GM19043 (cell line): Measurements from ENCODE around the gene TMEM91.

Source experiments
- ATAC-seq: cut with Tn5 transposase; IDR thresholded peaks from one replicate; pipeline ENCODE4 v1.9.1; 2021; ENCODE audit warnings: low read depth; ENCODE audit not compliant: unreplicated experiment

Gene TMEM91

GRCh38 chr19:41427647-41428480 lies 51.5 kb downstream of the TMEM91 start:
- no peak for ATAC-seq

DNA sequence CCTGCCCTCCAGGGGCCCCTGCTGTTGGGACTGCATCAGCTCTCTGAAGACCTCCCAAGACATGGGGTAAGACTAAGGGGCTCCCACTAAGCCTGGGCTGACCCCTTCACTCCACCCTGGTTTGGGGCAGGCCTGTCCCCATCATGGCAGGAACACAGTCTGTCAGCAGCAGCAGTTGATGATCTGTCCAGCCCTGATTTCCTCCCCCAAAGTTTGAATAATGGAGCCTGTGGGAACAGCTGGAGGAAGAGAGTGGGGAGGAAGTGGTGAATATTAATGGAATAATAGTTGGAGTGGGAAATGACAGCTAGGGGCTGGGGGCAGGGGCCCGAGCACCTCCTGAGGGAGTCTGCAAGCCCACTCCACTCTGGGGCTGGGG lies 52.1 kb downstream of the TMEM91 start:
- no peak for ATAC-seq

DNA sequence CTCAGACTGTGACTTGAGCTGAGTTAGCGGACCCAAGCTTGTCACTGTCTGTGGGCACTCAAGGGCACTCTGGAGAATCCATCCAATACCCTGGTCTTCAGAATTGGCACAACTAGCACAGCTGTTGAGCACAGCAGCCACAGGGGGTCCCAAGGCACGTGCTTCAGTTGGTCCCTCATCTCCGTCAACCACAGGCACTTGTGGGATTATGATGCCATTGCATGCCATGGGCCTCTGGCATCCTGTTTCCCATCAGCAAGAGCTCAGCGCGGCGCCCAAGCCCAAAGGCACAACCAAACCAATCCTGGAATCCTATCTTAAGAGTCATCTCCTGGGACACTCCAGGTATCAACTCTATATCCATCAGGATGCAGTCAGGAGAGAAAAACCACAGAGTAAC lies 54.6 kb downstream of the TMEM91 start:
- ATAC-seq = no peak

DNA sequence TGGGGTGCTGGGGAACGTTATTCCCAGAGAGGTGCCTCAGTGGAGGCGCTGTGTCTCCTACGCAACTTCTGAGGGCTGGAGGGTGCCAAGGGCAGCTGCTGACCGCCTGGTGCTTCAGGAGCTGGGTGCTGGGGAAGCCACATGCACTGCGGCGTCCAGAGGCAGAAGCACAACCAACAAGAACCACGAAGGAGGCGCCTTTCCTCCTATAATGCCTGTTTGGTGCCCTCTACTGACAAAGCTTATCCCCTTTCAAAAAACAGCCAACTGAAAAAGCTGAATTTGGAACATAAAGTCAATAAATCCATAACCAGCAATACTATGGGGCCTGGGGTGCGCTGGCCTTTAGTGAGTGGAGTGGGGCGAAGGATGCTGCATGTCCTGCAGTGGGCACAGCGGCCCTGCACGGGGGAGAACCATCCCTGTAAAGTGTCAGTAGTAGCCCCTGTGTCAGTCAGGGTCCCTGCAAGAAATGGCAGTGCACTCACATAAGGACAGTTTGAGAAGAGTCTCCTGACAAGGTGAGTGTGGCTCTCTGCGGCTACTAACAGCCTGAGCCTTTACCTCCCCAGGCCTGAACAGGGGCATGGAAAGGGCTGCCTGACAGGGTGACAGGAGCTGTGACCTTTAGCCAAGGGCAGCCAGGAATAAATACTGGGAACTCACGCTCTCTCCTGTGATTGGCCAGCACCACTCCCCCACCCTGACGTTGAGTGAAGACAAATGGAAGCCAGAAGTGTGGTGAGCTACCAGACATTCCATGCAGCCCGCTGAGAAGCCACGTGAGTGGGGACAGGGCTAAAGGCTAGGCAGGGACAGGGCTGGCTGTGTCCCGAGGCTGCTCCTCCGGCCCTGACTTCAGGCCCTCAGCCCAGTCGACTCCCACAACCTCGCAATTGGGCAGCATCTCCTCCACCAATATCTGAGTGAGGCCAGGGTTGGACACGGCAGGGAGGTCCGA lies 55.4 kb downstream of the TMEM91 start:
- ATAC-seq = no peak

DNA sequence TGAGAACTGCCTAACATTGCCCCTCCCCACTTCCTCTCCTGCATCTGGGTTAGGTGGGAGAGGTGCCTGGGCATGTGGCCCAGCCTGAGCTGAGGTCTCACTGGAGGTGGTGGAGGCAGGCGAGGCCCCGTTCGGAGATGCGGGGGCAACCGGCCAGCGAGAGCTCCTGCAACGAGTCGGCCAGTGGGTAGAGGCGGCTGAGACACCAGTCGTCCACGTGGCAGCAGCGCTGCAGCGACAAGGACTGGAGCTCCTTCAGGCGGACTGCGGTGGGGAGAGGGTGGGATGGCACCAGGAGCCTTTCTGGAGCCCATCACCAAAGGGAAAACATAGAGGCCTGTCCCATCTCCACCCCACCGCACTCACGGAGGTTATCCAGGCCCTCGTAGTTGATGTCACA lies 56.8 kb downstream of the TMEM91 start:
- ATAC-seq = no peak
